HFFc6 (cell line): ENCODE data around the gene TNFSF9. TPM values are rescaled to one million over a fixed set of nuclear protein-coding genes. Genes with fewer than 3 reads are reported as not detected.

ENCODE experiments used
- DNase-seq: peaks from one replicate; pipeline ENCODE4 v3.0.0-alpha.2; 2018
- H3K27ac Mint-ChIP-seq: 2 replicates; pipeline ENCODE4 v1.8.0; 2020; ENCODE audit warnings: mild to moderate bottlenecking, mixed read lengths
- H3K27me3 Mint-ChIP-seq: 2 replicates; pipeline ENCODE4 v1.8.0; 2021; ENCODE audit warnings: mild to moderate bottlenecking, moderate library complexity, mixed read lengths; ENCODE audit not compliant: insufficient read depth
- H3K36me3 Mint-ChIP-seq: 2 replicates; pipeline ENCODE4 v1.8.0; 2021; ENCODE audit warnings: low read depth, mixed read lengths
- H3K4me1 Mint-ChIP-seq: 2 replicates; pipeline ENCODE4 v1.8.0; 2020; ENCODE audit warnings: low read depth, mixed read lengths
- H3K4me3 Mint-ChIP-seq: 2 replicates; pipeline ENCODE4 v1.8.0; 2020; ENCODE audit warnings: mild to moderate bottlenecking, moderate library complexity, mixed read lengths
- H3K9me3 Mint-ChIP-seq: 2 replicates; pipeline ENCODE4 v1.8.0; 2020; ENCODE audit warnings: mild to moderate bottlenecking, mixed read lengths
- total RNA-seq, 6 experiments: library from RNA; stranded (reverse); fragmentation: NEBNext Ultra II Directional; extraction: Animal tissue kit (Norgen Biotek cat#: 25700); gene quantifications; 2 replicates in 1 of 6; 3 replicates in 5 of 6; pipeline ENCODE4 v1.2.3, GENCODE V29; 2021
- TF ChIP-seq, protein P1 (sequence below): fragments of 200-600 bp; sonication (generic); IDR thresholded peaks from 2 replicates; pipeline ENCODE4 v1.5.0; 2021; ENCODE audit warnings: antibody characterized with exemption, mild to moderate bottlenecking

Gene TNFSF9
- total RNA-seq, 6 experiments from 2014 or later = 0.57 to 3.7 (median 3.2) TPM

DNA sequence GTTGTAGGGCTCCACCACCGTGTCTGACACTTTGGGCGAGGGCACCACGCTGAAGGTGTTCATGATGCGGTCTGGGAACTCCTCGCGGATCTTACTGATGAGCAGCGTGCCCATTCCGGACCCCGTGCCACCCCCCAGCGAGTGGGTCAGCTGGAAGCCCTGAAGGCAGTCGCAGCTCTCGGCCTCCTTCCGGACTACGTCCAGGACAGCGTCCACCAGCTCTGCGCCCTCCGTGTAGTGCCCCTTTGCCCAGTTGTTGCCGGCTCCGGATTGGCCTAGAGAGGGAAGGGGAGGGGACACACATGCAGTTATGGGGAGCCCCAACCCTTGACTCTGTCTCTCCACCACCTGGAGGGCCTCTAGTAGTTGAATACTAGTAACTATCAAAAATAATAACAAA is 34.9 kb upstream of the TNFSF9 start:
- TF ChIP-seq, protein P1, sequence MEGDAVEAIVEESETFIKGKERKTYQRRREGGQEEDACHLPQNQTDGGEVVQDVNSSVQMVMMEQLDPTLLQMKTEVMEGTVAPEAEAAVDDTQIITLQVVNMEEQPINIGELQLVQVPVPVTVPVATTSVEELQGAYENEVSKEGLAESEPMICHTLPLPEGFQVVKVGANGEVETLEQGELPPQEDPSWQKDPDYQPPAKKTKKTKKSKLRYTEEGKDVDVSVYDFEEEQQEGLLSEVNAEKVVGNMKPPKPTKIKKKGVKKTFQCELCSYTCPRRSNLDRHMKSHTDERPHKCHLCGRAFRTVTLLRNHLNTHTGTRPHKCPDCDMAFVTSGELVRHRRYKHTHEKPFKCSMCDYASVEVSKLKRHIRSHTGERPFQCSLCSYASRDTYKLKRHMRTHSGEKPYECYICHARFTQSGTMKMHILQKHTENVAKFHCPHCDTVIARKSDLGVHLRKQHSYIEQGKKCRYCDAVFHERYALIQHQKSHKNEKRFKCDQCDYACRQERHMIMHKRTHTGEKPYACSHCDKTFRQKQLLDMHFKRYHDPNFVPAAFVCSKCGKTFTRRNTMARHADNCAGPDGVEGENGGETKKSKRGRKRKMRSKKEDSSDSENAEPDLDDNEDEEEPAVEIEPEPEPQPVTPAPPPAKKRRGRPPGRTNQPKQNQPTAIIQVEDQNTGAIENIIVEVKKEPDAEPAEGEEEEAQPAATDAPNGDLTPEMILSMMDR = no peak
- Mint-ChIP-seq H3K27me3 (peaks cover 11% of the 10 kb centered on the region), H3K27ac (no peak overlapping the region), H3K4me3 (no peak overlapping the region), H3K9me3 (peaks cover 4% of the 10 kb centered on the region; the same call in 1 of the 2 replicates), H3K4me1 (no peaks in the 10 kb centered on the region), H3K36me3 (peaks cover 5% of the 10 kb centered on the region)
- DNase-seq = no peak

GRCh38 chr19:6498294-6499036 is 32.4 kb upstream of the TNFSF9 start:
- Mint-ChIP-seq H3K4me3 (no peak overlapping the region), H3K27ac (no peak overlapping the region), H3K27me3 (peaks cover 12% of the 10 kb centered on the region), H3K9me3 (no peaks in the 10 kb centered on the region), H3K36me3 (no peaks in the 10 kb centered on the region), H3K4me1 (no peaks in the 10 kb centered on the region)
- no peak for DNase-seq
- TF ChIP-seq, protein P1 = no peak

GRCh38 chr19:6499052-6499790 is 31.6 kb upstream of the TNFSF9 start:
- TF ChIP-seq, protein P1 = no peak
- no peaks in the 10 kb centered on the region for H3K4me1 Mint-ChIP-seq
- DNase-seq = no peak
- no peaks in the 10 kb centered on the region for H3K9me3 Mint-ChIP-seq
- no peak overlapping the region for H3K27ac Mint-ChIP-seq
- no peaks in the 10 kb centered on the region for H3K36me3 Mint-ChIP-seq
- no peak overlapping the region for H3K4me3 Mint-ChIP-seq
- H3K27me3 Mint-ChIP-seq = peaks cover 14% of the 10 kb centered on the region

DNA sequence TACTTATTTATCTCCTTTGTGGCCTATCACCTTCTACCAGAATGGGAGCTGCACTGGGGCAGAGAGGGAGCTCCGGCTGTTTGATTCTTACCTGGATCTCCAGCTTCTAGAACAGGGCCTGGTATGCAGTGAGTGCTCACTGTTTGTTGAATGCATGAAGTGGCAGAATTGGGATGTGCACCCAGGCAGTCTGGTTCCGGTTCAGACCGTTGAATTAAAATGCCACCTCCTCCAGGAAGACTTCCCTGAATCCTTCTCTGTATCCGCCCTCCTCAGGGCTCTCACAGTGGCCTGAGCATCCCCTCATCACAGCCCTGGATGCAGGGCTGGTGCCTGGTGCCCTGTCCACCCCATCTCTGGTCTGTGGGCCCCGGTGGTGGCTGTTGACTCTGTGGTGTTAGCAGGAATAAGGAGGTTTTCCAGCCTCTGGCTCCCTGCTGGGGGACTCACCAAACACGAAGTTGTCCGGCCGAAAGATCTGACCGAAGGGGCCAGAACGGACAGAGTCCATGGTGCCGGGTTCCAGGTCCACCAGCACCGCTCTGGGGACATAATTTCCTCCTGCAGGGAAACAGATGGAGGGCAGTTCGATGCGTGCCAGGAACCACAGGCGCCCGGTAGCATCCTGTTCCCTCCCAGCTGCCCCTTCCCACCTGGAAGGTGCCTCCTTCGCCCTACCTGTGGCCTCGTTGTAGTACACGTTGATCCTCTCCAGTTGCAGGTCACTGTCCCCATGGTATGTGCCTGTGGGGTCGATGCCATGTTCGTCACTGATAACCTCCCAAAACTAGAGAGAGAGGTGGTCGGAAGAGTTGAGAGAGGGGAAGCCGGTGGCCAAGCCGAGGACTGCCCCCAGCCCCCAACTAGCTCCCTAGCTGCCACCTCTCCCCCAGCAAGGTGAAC is 29.7 kb upstream of the TNFSF9 start:
- no peak for DNase-seq
- Mint-ChIP-seq H3K4me3 (no peak overlapping the region), H3K9me3 (no peaks in the 10 kb centered on the region), H3K36me3 (no peaks in the 10 kb centered on the region), H3K27me3 (peaks cover 16% of the 10 kb centered on the region), H3K27ac (no peak overlapping the region), H3K4me1 (no peaks in the 10 kb centered on the region)
- TF ChIP-seq, protein P1 = no peak
